Hematopoietic multipotent progenitor cell treated with erythropoietin and hydrocortisone succinate and interleukin-3 and kit ligand, for 6 days (in vitro differentiated cells): ENCODE results near the gene AGTRAP.
A peak's percentile ranks its signal among the peaks of the same experiment; 100 is the strongest.

ENCODE experiments used
- DNase-seq: peaks from one replicate; pipeline ENCODE4 v3.0.0-alpha.2; 2015

The AGTRAP gene

GRCh38 chr1:11764519-11764918, 28.6 kb downstream of the AGTRAP start:
- no peak for DNase-seq

GRCh38 chr1:11765661-11766428, 29.9 kb downstream of the AGTRAP start:
- no peak for DNase-seq

GRCh38 chr1:11766429-11766776, 30.5 kb downstream of the AGTRAP start:
- no peak for DNase-seq

GRCh38 chr1:11767922-11768704, 32.2 kb downstream of the AGTRAP start:
- no peak for DNase-seq

- DNase-seq, result no peak
These were observed 32.9 kb downstream of the AGTRAP start for GRCh38 chr1:11768821-11769220.

GRCh38 chr1:11769274-11769673, 33.3 kb downstream of the AGTRAP start:
- DNase-seq, result no peak

- no peak for DNase-seq
These were observed 34.1 kb downstream of the AGTRAP start for GRCh38 chr1:11770011-11770410.

GRCh38 chr1:11771481-11772043, 35.6 kb downstream of the AGTRAP start:
- DNase-seq, result no peak

GRCh38 chr1:11772458-11772857, 36.5 kb downstream of the AGTRAP start:
- no peak for DNase-seq

- DNase-seq, result no peak
These were observed 38.8 kb downstream of the AGTRAP start for GRCh38 chr1:11774753-11775152.

GRCh38 chr1:11777658-11778322, 41.9 kb downstream of the AGTRAP start:
- DNase-seq, result peak; percentile 31

- DNase-seq, result no peak
These were observed 42.4 kb downstream of the AGTRAP start for GRCh38 chr1:11778336-11778735.

GRCh38 chr1:11778844-11779623, 43.1 kb downstream of the AGTRAP start:
- DNase-seq, result no peak

- DNase-seq, result no peak
These were observed 43.9 kb downstream of the AGTRAP start for GRCh38 chr1:11779715-11780379.

- no peak for DNase-seq
These were observed 44.6 kb downstream of the AGTRAP start for GRCh38 chr1:11780380-11781147.

GRCh38 chr1:11781297-11781696, 45.4 kb downstream of the AGTRAP start:
- no peak for DNase-seq

GRCh38 chr1:11782127-11782708, 46.3 kb downstream of the AGTRAP start:
- DNase-seq, result no peak

GRCh38 chr1:11783556-11783955, 47.6 kb downstream of the AGTRAP start:
- DNase-seq, result no peak

GRCh38 chr1:11784256-11784992, 48.5 kb downstream of the AGTRAP start:
- no peak for DNase-seq
